Measurements from ENCODE around the gene SMLR1.
"Not testable (repeated sequence)": the region's sequence is repeated elsewhere in the genome, so short reads cannot be mapped to it uniquely, and the experiment has no call there.

The SMLR1 gene

DNA sequence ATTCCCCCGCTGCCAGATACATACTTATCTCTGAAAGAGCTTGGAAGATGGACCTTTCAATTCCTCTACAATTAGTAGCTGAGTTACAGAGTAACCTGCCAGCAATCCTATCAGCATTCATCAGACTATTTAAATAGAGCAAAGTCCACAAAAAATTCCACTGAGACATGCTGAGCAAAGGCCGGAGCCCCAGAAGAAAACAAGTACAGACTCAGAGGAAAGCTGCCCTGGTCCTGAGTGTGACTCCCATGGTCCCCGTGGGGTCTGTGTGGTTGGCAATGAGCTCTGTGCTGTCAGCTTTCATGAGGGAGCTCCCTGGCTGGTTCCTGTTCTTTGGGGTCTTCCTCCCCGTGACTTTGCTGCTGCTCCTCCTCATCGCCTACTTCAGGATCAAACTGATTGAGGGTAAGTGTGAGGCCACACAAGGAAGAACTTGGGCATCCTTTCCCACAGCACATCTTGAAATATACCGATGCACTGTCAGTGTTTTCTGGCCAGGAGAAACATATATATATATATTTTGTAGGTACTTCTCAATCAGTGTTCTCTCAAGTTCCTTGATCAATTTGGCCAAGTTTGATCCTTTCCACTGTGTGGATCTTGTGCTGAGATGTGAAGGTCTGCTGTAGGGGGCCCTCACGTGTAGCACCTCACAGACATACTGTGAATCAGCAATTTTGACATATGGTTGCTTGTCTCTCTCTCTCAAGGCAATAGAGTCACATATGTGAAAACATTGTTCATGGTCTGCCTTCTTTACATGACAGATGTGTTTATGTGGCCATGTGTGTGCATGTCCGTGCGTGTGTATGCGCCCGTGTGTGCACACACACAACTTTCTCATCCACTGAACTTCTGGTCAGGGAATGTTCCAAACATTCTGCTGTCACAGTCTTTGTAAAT is at the start of gene SMLR1:
Gene SMLR1, plus strand, starts transcription at position 160 of the 903 bp plus-strand sequence. Its CDS starts 8 bp downstream, at position 168.
- no peak for DNase-seq

DNA sequence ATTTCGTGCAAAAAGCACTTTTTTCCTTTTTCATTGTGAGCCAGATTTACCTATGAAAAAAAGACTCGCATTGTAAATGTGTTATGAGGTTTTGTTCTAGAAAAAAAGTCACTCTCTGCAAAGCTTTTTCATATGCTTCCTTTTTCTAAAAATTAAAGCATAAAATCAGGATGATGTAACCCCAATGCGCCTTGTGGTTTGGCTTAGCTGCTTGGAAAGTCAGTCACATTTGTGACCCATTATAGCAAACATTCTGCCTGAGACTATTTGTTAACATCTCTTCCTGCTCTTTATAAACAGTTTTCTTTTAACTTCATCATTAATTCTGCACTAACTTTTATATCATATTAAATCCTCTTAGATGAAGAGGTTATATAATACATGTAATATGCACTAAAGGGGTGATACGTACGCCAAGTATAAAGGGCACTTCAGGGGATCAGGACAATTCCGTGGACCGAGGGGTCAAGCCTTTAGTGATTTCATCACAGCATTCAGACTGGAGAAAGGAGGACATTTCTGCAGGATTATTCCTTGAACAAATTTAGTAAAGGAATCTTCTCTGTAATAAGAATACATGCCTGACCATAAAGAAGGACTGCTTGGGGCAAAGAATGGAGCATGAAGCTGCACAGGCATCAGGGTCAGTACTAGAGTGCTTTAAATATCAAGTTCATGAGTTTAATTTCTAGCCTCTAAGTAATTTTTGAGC is 48.1 kb upstream of the SMLR1 start:
- no peak for DNase-seq

DNA sequence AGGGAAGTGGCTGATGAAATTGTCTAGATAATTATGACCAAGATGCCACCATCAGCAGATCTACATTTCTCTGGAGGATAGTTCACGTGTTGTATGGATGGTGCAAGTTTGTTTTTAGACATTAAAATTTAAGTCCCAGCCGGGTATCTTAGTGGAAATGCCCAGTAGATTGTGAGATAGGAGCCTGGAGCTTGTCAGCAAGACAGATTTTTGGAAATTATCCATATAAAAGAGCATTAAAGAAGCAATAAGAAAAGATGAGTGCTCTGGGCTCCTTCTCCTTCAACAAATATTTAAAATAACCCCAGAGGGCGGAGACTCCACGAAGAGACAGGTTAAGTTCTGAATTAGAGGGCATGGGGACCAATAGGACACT is 47.6 kb upstream of the SMLR1 start:
- DNase-seq = no peak

DNA sequence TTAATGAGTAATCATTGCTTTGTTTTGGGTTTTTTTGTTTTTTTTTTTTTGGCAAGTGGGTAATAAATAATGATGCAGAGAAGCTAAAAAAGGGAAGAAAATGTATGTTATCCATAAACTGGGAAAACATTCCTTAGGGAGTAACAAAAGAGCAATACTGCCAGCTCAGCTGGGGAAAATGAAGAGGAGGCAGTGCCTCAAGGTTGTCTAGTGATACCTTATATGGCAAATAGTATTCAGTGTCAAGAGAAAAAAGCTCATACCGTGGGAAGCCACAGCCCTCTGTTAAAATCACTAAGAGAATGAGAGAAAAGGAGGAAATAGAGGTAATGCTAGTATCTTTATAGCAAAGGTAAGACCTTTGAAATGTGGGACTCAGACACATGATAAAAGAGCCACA is 47.1 kb upstream of the SMLR1 start:
- no peak for DNase-seq

DNA sequence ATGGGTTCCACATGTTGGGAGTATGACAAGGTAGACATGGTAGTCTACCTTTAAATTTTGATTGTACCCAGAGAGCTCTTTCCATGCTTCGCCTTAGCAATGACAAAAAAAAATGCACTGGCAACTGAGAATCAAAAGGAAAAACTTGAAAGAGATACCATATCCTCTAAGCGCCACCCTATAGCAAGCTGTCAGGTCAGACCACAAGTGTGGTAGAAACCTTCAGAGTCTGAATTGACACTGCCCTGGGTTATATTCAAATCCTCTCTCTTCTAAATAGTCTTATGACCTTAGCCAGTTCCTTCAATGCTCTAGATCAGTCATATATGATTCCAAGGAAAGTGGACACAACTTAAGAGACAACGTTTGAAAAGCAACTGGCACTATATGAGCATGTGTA is 45.6 kb upstream of the SMLR1 start:
- no peak for DNase-seq

DNA sequence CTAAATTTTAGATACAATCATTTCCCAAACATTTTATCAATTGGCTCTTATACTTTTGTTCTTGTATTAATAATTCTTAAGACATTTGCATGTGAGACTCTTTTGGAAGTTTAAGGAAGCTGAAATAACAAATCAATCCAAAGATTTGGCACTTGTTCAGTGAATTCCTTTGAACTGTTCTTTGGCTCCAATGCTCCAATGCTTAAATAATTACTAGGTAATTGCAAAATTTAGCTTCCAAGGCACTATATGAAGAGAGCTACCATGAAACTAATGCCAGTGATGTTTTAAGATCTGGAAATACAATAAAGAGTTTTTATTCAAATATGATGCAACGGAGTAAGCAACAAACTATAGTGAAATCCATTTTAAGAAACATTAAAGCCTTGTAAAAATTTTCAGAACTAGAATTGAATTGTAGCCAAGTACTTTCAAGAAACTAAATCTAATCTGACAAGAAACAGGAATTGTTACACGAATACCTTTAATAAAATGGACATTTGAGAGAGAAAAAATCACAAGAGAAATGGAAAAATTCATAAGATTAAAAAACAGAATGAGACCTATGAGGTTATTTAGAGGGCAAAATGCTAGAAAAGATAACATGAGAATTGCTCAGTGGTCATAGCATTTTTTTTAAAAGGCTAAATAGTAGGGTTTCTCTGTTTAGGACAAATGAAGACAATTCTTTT is 43.6 kb upstream of the SMLR1 start:
- no peak for DNase-seq

DNA sequence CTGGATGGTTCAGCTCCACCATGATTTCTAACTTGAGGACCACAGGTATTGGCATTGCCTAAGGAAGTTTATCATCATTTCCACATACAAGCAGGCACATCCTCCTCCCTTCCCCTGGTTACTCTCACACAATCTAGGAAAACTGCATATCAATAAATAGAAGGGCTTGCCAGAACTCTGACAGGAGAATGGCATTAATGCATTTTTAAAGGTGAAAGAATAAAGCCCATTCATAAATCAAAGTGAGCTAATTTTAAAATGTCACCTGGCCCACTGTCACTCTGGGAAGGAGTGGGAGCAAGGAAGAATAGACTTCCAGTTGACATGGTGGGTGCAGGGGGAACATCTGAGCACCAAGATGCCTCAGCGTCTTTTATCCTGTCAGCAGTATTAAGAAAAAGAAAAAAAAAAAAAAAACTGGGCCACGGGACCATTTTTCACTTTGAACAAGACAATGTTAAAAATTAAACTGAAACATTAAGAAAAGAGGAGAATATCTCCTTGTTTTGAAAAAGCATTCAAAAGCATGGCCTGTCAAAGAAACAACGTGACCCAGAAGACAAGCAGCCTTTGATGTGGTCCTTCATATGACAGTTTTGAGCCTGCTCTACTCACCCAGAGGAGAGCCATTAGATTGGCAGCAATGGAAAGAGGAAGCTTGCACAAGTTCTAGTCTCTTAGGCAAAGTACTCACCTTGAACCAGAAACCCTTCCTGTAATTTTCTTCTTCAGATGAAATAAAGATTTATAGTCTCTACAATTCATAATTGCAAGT is 39.3 kb upstream of the SMLR1 start:
- no peak for DNase-seq

DNA sequence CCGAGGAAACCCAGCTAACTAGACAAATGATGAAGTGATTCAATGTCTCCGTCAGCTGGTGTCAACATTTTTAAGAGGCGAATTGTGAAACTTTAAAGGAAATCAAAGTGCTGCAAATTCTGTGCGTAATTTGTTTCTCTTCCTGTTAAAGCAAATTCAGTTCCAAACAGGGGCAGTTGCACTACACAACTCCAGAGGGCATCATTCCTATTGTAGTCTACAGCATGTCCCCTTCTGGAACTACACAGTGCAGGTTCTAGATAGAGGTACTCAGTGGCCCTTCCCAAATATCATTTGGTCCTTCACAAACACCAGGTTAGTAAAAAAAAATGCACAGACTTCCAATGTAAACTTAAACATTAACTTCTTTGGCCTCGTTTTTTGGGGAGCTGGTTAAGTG is 38.3 kb upstream of the SMLR1 start:
- no peak for DNase-seq

DNA sequence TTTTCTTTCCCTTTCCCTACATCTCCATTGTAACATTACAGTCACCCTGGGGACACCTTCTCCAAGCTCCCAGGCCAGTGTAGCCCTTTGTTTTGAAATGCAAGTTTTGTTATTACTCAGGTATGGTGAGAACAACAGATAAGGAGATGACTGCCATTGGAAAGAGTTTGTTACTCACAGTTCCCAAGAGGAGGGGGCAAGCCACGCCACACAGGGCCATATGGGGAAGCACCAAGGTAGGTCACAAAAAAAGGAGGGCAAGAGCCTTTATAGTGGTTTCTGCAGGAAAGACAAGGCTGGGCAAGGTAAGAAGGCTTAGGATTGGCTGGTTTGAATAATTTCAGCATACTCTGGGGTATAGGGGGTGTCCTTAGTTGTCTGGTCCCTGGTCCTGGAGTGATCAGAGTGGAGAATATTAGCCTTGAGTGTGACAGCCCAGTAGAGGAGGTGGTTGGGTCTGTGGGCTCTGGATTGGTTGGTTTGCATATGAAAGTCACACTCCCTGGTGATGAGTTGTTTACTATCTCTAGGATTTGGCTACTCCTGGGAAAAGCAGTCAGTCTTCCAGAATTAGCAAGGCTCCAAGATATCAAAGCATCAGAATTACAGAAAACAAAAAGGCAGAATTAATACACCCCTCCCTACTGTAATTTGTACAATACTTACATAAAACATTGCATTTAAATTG is 33.1 kb upstream of the SMLR1 start:
- DNase-seq = no peak

DNA sequence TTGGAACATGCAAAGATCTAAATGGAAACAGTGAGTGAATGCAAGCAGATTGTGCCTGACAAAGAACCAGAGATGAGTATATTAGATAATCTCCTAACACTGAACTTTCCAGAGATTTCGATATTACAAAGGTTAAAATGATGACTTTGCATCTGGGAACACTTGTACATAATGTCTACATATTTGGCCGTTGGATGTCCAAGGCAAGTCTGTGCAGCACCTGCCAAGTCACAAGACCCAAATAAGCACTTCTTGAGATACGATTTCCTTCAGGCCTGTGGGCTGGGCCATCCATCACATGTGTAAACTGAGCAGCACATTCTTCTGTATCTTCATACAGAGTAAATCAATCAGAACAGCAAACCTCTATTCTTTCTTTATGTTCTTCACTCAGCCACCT is 32.5 kb upstream of the SMLR1 start:
- DNase-seq = no peak

DNA sequence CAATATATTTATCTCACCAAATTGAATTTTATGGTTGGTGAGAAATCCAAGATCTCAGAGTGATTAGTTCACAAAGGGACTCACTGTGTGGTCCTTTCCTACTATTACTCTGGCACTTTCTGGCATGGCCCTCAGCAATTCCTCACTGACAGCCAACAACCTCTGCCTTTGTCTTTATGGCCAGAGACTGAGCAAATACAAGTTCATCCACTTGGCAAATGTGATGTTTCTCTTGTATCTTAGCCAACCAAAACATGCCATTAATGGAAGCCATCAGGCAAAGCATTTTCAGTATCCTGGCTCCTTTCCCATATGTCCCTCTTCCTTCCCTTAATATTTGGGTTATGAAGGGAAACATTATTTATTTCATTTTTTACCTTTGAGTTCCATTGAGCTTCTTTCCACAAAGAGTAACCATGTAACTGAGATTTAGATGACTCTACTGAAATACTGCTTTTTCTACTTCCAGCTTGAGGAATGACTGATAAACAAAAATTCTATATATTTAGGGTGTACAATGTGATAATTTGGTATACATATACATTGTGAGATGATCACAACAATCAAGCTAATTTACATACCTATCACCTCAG is 30.8 kb upstream of the SMLR1 start:
- no peak for DNase-seq

DNA sequence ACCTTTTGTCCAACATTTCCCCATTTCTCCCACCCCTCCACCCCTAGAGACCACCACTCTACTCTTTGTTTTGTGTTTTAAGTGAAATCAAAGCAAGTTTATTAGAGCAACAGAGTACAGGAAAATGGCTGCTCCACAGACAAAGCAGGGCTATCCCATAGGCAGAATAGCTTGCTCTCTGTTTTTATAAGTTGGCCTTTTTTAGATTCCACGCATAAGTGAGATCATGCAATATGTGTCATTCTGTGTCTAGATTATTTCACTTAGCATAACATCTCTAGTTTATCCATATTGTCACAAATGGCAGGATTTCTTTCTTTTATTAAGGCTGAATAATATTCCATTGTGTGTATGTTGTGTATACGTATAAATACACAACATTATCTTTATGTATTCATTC is 30.1 kb upstream of the SMLR1 start:
- no peak for DNase-seq

DNA sequence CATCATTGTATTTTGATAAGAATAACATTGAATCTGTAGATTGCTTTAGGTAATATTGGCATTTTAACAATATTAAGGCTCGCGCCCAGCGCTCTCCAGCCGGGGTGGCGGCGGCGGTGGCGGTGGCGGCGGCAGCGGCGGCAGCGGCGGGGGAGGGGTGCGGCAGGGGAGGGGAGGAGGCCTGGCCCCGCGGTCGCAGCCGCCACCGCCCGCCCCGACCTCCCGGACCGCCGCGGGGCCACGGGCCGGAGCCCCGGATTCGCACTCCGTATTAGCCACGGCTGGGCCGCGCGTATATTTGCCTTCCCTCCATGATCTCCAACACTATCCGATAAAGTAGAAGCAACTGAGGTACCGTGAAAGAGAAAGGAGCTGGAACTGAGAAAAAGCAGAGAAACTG is 25.8 kb upstream of the SMLR1 start:
- DNase-seq = not testable (repeated sequence)

DNA sequence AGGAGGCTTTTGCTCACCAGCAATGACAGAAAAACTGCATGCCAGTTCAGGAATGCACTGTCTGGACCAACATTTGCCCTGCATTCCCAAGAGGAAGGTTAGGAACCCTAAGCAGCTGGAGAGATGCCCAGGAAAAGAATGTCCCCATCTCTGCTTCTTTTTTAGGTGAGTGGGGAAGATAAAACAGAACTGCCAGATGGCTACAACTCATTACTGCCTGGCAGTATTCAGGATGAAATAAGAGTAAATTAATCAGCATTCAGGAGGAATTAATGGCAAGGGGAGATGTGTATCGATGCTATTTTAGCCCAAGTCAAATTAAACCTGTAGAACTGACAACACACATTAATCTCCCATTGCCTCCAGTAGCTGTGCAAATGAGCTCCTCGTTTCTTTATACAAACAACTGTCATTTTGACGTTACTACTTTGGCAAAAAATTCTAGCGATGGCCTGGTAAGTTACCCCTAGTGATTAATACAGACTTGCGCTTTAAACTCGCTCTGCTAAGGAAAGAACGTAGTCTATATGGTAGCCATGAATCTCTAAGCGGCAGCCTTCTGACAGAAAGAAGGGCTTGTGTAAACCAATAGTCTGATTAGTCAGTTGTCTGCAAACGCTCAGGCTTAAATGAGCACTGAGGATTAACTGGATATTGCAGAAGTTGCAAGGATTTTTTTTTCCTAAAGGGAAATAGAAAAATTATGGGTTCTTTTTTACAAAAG is 16.7 kb upstream of the SMLR1 start:
- no peak for DNase-seq

DNA sequence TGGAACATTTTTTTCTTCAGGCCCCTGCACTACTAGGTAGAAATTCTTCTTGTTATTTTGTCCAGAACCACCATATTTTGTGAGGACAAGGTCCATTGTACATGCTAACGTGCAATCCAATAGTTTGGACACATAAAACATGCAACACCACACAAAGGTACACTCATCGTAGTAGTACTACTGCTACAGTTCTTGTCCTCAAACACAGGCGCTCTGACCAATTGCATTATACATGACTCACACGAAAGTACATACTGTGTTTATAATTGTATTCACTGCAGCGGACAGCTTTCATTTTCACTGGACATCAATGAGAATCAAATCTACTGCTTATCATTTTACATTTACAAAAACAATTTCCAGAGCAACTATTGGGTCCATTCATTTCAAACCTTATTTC is 15.3 kb upstream of the SMLR1 start:
- DNase-seq = no peak

DNA sequence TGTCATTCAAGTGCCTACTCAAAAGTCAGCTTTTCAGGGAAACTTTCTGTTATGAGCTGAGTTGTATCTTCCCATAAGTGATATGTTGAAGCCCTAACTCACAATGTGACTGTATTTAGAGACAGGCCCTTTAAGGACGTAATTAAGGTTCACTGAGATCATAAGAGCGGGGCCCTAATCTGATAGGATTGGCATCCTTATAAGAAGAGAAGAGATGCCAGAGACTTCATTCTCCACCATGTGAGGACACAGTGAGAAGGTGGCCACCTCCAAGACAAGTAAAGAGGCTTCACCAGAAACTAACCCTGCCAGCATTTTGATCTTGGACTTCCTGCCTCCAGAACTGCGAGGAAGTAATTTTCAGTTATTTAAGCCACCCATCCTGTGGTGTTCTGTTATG is 12.7 kb upstream of the SMLR1 start:
- no peak for DNase-seq

DNA sequence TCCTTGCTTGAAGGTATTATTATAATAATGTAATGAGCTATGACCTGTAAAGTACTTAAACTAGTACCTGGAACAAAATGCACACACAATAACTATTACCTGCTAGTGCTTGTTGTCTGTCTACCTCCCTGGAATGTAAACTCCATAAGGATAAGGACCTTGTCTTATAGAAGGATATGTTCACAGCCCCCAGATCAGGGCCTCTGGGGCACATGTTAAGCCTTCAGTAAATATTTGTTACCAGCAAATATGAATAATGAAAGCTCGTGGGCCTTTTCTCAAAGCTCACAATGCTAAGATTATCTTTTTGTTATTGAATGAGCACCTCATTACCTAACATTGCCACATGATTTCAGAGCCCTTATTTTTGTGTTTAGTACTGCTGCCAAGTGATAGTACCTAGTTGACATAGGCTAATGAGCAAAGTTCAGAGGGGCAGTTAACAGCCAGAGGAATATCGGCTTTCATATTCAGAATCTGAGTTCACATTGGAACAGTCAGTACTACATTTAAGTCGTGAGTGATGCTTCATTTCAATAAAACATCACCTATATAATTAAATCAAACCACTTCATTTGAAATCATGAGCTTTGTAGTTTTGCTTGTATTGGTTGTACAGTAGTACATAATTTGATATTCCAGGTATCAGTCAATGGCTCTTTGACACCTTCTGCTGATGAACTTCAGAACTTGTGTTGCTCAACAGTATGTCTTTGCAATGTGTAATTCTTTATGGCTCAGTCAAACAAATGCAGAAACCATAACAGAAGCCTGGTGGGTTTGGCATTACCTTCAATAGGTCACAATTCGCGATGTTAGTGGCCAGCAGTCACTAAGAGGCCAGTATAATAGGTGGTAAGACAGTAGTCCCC is 11.8 kb upstream of the SMLR1 start:
- no peak for DNase-seq

DNA sequence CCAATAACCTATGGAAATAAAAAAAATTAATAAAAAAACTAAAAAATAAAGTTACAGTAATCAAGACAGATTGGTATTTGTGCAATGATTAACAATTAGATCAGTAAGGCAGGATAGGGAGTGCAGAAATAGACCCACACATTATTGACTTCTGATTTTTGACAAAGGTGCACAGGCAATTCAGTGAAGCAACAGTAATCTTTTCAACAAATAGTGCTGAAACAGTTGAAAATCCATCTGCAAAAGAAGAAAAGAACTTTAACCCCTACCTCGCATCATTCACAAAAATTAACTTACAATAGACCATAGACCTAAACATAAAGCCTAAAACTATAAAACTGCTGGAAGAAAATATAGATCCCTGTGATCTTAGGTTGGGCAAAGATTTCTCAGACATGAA is 4.5 kb upstream of the SMLR1 start:
- DNase-seq = no peak

DNA sequence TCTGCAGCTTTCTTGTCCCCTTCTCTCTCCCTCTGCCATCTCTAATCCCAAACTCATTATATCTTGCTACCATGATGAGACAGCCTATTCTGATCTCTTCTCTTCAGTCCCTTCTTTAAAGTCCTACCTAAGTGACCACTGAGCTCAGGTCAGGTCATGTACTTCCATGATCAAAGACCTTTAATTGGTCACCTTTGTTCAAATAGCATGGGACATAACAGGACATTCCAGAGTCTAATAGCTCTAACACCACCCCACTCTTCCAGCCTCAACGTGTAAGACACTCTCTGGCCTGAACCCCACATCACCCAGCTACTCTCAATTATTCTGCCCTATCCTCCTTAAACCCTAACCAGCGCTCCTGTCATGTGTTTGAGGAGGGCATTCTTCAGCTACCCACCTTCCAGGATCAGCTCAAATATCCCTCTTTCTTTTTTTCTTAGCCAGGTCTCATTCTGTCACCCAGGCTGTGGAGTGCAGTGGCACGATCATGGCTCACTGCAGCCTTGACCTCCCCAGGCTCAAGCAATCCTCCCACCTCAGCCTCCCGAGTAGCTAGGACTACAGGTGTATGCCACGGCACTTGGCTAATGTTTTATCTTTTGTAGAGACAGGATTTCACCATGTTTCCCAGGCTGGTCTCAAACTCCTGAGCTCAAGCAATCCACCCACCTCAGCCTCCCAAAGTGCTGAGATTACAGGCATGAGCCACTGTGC is 2.1 kb upstream of the SMLR1 start:
- no peak for DNase-seq
